HG02759 (cell line): ENCODE measurements around the gene EHF.

Source experiments
- ATAC-seq: cut with Tn5 transposase; IDR thresholded peaks from one replicate; pipeline ENCODE4 v1.9.1; 2021; ENCODE audit warnings: mild to moderate bottlenecking, moderate library complexity; ENCODE audit not compliant: unreplicated experiment

EHF gene

DNA sequence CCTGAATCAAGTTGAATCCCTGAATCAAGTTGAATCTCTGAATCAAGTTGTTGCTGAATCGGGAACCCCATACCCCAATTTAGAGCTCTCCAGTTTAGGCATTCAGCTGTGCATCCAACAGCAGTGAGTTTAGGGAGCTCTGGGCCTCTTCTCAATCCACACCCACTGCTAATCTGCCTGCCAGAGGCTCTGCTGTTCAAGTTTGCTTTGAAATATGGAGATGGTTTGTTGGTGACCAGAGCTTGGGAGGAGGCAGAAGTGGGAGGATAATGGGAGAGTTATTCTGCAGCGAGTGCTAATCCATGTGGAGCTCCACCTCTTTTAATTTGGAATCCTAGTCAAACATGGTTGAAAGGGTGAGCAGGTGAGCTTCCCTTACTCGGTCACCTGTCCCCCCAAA lies 22.4 kb downstream of the EHF start:
- no peak for ATAC-seq

DNA sequence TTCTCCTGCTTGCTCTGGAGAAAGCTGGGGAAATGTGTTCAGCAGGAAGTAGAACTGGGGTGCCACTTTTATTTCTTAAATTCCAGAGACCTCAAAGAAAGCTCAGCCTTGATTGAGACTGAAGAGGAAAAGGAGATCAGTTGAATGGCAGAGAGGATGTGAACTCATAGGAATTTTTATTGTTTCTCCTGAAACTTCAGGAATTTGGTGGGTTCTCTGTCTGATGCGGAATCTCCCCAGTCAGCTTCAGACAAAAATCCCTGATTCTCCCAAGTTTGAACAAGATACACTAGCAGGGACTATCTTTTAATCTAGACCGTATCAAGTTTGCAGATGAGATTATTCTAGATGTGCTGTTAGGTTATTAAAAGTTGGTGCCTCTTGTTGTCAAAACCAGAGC lies 23.0 kb downstream of the EHF start:
- no peak for ATAC-seq

DNA sequence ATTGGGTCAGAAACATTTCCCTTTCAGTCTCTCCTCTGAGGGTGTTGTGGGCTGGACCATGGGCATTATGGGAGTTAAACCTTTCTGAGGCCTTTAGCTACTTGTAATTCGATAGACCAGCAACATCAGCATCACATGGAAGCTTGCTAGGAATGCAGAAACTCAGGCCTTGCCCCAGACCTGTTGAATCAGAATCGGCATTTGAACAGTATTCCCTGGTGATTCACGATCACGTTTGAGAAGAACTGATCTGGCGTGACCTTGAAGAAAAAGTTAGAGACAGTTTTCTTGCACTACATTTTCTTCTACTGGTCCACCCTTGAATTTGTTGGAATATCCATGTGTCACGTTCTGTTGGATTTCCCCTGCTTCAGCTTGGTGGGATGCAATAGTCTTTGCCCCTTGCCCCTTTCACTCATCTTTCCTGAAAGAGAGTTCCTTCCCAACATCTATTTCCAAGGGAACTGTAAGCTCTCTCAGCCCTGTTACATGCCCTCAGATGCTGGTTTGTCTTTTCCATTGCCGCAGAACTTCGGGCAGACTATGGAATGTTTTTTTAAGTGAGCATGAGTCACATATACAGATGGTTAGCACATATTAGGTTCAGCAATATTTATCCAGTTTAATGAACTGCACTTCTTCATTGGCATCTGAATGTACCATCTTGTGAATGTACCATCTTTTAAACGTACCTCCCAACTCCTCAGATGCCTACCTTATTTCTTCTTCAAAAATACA lies 23.9 kb downstream of the EHF start:
- no peak for ATAC-seq

DNA sequence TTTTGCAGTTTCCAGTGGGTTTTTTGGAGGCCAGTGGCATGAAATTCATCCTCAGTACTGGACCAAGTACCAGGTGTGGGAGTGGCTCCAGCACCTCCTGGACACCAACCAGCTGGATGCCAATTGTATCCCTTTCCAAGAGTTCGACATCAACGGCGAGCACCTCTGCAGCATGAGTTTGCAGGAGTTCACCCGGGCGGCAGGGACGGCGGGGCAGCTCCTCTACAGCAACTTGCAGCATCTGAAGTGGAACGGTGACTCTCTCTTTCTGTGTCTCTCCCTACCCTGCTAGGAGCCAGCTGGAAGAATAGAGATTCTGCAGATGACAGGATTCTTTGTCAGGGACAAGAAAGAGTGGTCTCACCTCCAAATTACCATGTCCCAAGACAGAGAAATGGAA lies 25.5 kb downstream of the EHF start:
- ATAC-seq: no peak

DNA sequence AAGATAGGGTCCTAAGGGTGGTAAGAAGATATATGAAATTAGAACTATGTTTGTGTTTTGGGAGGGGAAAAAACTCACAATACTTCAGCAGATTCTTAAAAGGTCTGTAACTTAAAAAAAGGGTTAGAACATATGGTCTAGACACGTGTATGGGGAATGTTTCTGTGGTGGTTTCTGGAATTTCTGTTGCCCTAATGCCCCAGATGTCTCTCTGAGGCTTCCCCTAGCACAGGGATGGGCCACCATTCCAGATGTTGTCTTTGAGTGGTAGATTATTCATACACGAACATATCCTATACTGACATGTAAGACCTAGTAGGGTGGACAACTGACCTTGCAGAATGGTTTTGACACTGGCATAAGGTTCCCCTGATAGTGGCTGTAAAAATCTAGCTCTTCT lies 26.2 kb downstream of the EHF start:
- ATAC-seq: no peak

DNA sequence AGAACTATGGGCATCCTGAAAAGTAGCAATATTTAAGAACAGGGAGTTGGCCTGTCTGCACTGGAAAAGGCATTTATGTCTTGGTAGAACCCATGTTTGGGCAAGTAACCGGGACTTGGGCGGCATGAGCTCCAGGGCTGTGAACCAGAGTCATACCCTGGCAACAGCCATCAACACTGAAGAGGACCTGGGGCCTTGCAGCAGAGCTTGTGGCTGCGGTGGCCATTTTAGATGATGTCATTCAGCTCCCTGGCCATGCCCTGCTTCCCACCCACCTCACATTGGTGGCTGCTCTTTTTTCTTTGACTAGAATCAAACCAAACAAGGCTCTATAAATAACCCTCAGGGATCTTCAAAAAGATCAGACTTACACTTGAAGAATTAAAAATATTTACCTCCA lies 26.6 kb downstream of the EHF start:
- ATAC-seq: no peak

DNA sequence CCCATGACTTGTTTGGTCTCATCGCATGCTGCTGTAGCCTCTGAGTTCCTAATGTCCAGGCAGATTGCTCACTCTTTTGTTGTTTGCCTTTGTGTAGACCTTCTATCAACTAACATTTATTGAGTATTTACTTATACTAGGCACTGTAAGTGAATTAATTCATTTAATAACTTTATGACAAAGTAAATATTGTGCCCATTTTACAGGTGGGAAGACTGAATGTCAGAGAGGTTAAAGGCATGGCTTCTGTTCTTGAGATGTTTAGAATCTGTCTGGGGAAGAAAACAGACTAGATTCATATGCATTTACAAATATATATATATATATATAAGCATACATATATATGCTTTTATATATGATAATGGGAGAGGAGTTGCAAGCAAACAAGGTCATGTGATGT lies 27.1 kb downstream of the EHF start:
- no peak for ATAC-seq

DNA sequence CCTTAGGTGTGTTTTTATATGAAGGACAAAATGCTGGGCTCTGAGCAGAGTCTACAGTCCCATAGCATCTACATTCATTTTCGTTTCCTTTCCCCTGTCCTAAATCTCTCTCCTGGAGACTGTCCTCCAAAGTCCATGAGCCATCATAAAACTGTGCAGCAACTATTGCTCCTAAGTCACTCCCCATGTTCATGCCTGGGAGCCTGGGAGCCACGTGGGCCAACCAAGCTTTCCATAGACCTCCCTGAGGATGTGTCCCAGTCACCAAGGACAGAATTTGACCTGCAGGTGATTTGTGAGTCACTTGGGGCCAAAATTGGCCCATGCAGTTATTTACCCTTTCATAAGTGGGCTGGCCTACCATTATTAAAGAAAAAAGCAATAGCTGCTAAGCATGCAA lies 28.7 kb downstream of the EHF start:
- no peak for ATAC-seq

DNA sequence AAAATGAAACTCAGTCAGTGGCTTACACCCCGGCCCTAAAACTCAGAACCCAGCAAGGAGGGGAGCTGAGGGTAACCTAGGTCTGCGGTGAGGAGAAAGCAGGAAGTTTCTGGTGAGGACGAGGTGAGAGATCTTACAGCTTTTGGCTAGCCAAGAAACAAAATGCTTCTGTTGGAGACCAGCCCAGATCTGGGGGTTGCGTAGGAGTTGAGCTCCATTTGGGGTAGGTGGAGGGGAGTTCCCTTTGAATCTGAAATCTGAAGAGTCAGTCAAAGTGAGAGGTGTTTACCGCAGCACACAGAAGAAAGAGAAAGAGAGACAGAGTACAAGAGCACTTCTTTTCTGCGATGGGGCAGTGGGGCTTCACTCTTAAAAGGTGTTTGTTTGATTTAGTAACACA lies 29.6 kb downstream of the EHF start:
- ATAC-seq: peak; percentile 92

DNA sequence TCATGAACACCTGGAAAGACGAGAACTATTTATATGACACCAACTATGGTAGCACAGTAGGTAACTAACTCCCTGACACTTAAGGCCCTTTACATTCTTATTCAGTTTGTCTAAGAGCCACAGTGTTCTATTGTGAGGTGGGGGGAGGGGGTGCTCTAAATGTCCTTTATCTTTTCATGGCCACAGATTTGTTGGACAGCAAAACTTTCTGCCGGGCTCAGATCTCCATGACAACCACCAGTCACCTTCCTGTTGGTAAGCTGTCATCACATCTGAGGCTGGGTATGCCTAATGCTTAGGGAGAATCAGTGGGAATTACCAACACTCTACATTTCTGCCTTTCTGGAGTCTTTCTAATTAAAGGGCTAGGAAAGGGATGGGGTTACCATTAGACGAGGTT lies 30.7 kb downstream of the EHF start:
- ATAC-seq: no peak

DNA sequence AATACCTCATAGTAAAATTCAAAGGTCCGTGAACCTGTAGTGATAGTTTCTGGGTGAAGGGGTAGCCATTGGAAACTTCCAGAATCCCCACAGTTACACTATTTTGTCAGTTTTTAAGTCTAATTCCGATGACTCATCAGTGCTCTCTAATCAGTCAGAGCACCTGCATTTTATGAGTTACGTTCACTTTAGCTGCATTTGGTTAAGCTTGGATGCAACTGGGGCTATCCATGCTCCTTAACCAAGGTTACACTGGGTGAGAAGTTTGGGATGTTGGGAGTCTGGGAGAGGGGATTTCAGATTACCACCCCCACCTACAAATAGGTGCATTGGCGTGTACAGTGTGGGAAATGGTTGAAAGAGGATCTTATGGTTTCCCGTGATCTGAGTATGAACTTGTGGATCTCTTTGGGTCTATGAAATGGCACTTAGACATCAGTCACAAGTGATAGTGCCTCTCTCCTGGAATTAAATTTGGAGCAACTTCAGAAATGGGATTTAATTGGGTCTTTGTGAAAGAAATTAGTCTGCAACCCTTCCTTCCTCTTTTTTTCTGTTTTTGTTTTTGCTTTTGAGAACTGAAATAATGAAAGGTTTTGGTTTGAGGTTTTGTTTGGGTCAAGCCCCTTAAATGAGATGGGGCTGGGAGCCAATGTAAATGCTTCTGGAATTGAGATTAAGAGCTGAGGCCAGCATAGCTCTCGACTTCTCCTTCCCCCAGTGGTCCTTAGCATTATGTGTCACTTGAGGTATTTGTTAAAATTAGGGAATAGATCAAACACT lies 31.5 kb downstream of the EHF start:
- no peak for ATAC-seq

DNA sequence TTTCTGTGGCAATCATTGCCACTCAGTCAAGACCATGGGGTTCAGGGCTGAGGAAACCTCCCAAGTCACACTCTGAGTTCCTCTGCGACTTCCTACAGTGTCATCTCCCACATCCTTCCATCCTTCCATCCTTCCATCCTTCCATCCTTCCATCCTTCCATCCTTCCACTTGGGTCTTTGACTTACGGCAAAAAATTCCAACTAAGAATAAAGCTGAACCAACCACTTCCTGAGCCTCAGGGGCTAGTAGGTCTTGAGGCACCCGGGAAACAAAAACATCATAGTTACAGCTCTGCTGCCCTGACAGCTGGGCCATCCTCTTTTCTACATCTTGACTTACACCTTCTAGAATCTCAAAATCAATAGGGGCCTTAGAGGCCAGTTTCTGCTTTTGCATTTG lies 32.1 kb downstream of the EHF start:
- no peak for ATAC-seq

DNA sequence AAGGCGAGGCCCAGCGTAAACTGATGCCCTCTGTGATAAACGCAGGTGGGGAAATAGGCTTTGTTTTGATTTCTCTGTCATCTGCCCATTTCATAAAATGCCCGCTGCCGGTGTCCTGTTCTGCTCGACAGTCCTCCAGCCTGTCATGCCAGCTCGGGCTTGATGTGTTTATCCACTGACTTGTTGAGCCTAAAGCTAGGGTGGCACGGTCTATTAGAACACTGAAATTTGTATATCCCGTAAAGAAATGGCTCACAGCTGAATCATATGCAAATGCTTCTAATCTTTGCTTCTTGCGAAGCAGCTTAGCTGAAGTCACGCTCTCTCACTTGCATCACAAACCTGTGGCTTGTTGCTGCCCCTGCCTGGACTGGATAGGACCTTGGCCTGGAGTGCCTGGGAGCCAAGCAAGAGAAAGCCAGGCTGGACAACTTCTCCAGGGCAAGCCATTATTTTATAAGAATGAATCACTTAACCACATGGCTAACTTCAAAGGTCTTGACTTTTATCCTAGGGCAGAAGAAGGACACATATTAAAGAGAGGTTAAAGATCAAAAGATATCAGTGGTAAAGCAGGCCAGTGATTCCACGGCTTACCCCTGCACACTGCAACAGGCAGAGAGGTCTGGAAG lies 33.1 kb downstream of the EHF start:
- no peak for ATAC-seq

DNA sequence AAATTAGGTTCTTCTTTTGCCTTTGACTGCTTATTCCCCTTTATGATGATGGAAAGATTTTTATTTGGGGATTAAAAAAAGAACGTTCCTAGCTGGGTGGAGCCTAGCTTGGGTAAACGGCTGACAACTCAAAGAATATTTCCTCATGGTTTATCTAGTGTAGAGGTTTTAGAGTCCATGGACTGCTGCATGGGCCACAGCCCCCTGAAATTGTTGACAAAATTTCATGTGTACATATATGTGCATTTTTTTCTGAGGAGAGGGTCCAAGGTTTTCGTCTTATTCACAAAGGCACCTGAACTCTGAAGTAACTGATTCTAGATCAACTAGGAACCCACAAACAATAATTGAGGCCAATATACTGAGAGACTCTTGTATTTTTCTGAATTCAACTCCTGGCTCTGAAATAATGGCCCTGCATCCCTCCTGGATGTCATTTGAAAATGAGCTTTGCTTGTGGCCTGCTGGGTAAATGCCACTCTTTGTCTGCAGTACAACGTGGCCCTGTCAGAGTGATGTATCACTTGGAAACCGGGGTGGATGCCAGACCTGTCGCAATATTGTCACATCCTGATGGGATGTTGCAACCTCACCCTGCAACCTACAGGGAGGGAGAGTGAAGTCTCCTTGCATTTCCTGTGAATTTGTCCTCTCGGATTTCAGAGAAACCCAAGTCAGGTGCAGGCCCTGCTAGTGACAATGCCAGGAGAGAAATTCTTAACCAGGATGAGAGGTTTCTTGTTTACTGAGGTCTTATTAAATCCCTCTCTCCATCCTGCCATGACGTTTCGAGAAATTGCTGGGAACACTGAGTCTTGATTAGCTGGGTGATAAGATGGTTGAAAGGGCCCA lies 33.8 kb downstream of the EHF start:
- no peak for ATAC-seq

DNA sequence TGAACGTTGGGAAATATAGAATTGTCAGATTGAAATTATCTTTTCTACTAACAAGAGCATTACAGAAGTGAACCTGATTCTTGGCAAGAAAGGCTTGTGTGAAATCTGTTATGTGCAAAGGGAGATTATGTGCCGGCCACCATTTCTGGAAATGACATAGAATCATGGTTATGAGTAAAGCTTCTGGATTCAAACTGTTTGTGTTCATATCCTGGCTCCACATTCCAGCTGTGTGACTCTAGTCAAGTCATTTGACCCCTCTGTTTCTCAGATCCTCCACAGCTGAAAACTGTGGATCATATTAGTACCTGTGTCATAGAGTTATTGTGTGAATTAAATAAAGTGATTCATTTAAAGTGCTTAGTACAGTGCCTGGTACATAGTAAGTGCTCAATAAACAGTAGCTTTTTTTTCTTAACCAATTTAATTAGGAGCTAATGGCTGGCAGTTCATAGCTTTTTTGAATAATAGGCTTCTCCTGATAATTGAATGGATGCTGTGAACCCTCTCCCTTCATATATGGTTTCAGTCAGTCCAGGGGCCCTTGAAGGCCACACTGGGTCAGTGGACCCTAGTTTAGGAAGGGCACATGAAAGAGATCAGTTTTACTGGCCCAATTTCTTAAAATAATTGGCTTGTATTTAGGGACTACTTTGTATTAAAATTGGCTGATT lies 34.6 kb downstream of the EHF start:
- no peak for ATAC-seq

DNA sequence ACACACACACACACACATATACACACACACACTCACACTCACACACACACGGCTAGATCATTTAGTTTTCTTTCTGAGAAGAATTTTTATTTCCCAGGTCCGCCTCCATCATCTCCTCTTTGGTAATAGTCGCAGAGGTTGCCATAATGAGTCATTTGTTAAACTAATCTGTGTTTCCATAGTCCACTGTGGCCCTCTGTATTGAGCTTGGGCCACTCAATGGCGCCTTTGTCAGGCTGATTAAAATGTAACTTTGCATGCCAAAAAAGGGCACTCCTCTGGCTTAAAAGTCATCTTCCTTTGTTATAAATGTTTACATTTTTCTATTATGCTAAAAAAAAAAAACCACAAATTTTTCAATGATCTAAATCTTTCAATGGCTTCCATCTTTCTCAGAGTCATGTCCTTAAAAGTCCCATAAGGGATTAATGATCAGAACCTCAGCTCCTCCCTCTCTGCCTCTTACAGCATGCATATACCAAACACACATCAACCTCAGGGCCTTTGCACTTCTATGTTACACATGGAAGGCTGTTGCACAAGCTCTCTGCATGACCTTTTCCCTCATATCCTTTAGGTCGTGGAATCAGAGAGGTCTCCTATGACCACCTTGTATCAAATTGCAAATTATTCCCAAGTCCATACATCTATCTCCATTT lies 35.3 kb downstream of the EHF start:
- no peak for ATAC-seq

DNA sequence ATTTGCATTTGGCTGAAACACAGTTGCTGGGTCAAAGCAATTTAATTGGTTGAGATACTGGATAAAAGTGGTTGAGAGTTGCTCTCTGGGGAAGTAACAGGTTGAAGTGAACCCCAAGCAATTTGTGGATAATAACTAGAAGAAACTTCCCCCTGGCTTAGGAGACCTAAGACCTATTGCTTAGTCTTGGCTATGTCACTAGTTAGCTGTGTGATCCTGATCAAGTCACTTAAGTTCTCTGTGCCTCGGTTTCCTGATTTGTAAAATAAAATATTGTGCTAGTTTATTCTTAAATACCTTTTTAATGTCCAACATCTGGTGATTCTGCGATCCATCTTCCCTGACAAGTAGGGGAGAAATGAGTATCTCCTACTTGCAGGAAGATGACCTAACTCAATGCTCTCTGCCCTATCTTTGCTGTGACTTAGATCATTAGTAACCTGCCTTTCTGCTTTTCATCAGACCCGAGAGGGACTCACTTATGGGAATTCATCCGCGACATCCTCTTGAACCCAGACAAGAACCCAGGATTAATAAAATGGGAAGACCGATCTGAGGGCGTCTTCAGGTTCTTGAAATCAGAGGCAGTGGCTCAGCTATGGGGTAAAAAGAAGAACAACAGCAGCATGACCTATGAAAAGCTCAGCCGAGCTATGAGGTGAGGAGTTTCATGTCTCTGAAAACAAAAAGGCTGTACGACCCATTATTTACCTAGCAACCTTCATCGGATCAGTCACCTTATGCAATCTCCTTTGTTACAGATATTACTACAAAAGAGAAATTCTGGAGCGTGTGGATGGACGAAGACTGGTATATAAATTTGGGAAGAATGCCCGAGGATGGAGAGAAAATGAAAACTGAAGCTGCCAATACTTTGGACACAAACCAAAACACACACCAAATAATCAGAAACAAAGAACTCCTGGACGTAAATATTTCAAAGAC lies 37.5 kb downstream of the EHF start:
- no peak for ATAC-seq

DNA sequence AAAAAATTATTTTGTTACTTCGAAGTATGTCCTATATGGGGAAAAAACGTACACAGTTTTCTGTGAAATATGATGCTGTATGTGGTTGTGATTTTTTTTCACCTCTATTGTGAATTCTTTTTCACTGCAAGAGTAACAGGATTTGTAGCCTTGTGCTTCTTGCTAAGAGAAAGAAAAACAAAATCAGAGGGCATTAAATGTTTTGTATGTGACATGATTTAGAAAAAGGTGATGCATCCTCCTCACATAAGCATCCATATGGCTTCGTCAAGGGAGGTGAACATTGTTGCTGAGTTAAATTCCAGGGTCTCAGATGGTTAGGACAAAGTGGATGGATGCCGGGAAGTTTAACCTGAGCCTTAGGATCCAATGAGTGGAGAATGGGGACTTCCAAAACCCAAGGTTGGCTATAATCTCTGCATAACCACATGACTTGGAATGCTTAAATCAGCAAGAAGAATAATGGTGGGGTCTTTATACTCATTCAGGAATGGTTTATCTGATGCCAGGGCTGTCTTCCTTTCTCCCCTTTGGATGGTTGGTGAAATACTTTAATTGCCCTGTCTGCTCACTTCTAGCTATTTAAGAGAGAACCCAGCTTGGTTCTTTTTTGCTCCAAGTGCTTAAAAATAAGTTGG lies 38.3 kb downstream of the EHF start:
- no peak for ATAC-seq
